ENCODE measurements around the gene SNRK. TPM values are rescaled to one million over a fixed set of nuclear protein-coding genes. Genes with fewer than 3 reads are reported as not detected.

SNRK gene
- total RNA-seq, 1 experiment from 2014 or later, result 12.0 TPM

DNA sequence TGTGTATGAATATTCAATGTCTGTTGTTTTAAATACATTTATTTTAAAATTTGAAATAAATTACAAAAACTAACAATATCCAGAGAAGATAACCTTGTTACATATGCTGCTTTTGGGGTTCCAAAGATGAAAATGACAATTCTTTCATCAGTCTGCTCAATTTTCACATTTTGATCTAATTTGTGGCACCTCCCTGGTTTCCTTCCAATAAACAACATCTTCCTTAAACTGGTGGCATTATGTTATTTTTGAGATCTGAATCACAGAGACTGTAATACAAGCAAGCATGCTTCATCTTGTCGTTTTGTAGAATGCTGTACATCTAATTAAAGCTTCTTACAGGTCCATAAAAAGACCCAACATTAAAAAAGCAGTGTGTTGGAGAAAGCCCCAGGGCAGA is 2.2 kb upstream of the SNRK start:
- Mint-ChIP-seq H3K4me1 (peaks cover 25 to 32% of the 10 kb centered on the region in 2 experiments), H3K4me3 (no peak overlapping the region), H3K36me3 (ENCODE audit: insufficient read depth in 1 of 3, low read depth in 3 of 3) (no peaks in the 10 kb centered on the region; a peak in 2 of 7 replicates), H3K27me3 (ENCODE audit: low read depth) (peaks cover 4% of the 10 kb centered on the region), H3K9me3 (no peaks in the 10 kb centered on the region; a peak in 1 of 5 replicates), H3K27ac (no peak overlapping the region)
- no peak overlapping the region for H3K4me2 ChIP-seq (ENCODE audit: insufficient read depth, insufficient read length, low read length)
- no peak for DNase-seq
- H3K9ac ChIP-seq (ENCODE audit: extremely low read depth, insufficient read length, low read length), result no peak overlapping the region
- no peak overlapping the region for H4K91ac ChIP-seq (ENCODE audit: insufficient read length, low read depth, low read length)
- H3K14ac ChIP-seq (ENCODE audit: insufficient read depth, low read length), result no peak overlapping the region
- no peaks in the 10 kb centered on the region for H3K9me3 ChIP-seq (ENCODE audit: control insufficient read depth, low read depth, low read length)
- H3K18ac ChIP-seq (ENCODE audit: insufficient read length, low read depth, low read length), result no peak overlapping the region
- H2AK5ac ChIP-seq (ENCODE audit: insufficient read length, low read length), result no peak overlapping the region
- H3K79me2 ChIP-seq (ENCODE audit: insufficient read depth, low read length), result peaks cover 3% of the 10 kb centered on the region; the same call in 1 of the 2 replicates
- H3K23ac ChIP-seq (ENCODE audit: insufficient read length, low read depth, low read length), result no peak overlapping the region
- no peak overlapping the region for H2BK12ac ChIP-seq (ENCODE audit: insufficient read length, low read depth, low read length)
- no peaks in the 10 kb centered on the region for H3K4me1 ChIP-seq (ENCODE audit: insufficient read depth, low read length)
- no peak overlapping the region for H3K4ac ChIP-seq (ENCODE audit: low read depth, low read length)
- H2AFZ ChIP-seq (ENCODE audit: low read length), result no peak overlapping the region
- peaks cover 4% of the 10 kb centered on the region for H3K23me2 ChIP-seq (ENCODE audit: insufficient read length, low read depth, low read length, poor library complexity, severe bottlenecking)
- TF ChIP-seq, protein P1, sequence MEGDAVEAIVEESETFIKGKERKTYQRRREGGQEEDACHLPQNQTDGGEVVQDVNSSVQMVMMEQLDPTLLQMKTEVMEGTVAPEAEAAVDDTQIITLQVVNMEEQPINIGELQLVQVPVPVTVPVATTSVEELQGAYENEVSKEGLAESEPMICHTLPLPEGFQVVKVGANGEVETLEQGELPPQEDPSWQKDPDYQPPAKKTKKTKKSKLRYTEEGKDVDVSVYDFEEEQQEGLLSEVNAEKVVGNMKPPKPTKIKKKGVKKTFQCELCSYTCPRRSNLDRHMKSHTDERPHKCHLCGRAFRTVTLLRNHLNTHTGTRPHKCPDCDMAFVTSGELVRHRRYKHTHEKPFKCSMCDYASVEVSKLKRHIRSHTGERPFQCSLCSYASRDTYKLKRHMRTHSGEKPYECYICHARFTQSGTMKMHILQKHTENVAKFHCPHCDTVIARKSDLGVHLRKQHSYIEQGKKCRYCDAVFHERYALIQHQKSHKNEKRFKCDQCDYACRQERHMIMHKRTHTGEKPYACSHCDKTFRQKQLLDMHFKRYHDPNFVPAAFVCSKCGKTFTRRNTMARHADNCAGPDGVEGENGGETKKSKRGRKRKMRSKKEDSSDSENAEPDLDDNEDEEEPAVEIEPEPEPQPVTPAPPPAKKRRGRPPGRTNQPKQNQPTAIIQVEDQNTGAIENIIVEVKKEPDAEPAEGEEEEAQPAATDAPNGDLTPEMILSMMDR (conservative IDR thresholded peaks at IDR 0.05), result no peak
- H4K8ac ChIP-seq (replicated peaks; ENCODE audit: insufficient read length, low read depth, low read length), result no peak overlapping the region
- no peak overlapping the region for H2BK5ac ChIP-seq (ENCODE audit: insufficient read length, low read length)
- H3K27me3 ChIP-seq (ENCODE audit: insufficient read depth, low read length), result no peaks in the 10 kb centered on the region
- H2BK120ac ChIP-seq (ENCODE audit: low read depth, low read length, poor library complexity, severe bottlenecking), result no peak overlapping the region
- H4K20me1 ChIP-seq (ENCODE audit: control insufficient read depth, insufficient read depth, insufficient read length), result no peaks in the 10 kb centered on the region
- no peak overlapping the region for H3T11ph ChIP-seq (ENCODE audit: low read length)
- no peak overlapping the region for H2BK20ac ChIP-seq (ENCODE audit: low read depth, low read length, poor library complexity, severe bottlenecking)
- H2BK15ac ChIP-seq (ENCODE audit: low read depth, low read length), result no peak overlapping the region
- no peak overlapping the region for H3K56ac ChIP-seq (ENCODE audit: insufficient read length, low read depth, low read length)
- H3K79me1 ChIP-seq (ENCODE audit: insufficient read depth, low read depth, low read length, poor library complexity, severe bottlenecking), result peaks cover 3% of the 10 kb centered on the region
- H4K5ac ChIP-seq (ENCODE audit: insufficient read length, low read depth, low read length), result no peak overlapping the region
- no peak overlapping the region for H3K27ac ChIP-seq (ENCODE audit: insufficient read length, low read depth, low read length)
- no CpG with 5 or more reads among the region's 1 CpG for WGBS (ENCODE audit: extremely low coverage, insufficient read length, low lambda C conversion rate)
